Fibroblast of lung (primary cell): ENCODE results near the gene SDK2. TPM values are rescaled to one million over a fixed set of nuclear protein-coding genes. Genes with fewer than 3 reads are reported as not detected.

Experiments
- DNase-seq, 2 donors: peaks; one replicate each; pipeline versions ENCODE4 v3.0.0 to v3.0.0-alpha.2; 2010; ENCODE audit warnings: low read depth in 2 of 2
- H2AFZ ChIP-seq: 2 replicates; pipeline ENCODE4 v1.5.1; 2012; ENCODE audit warnings: low read length, control low read depth, inconsistent platforms
- H3K27ac ChIP-seq: 2 replicates; pipeline ENCODE4 v1.5.1; 2011; ENCODE audit warnings: low read length, control low read depth; ENCODE audit not compliant: insufficient read depth
- H3K27me3 ChIP-seq: 2 replicates; pipeline ENCODE4 v1.5.1; 2011; ENCODE audit warnings: mild to moderate bottlenecking, low read length; ENCODE audit not compliant: control insufficient read depth, insufficient read depth
- H3K36me3 ChIP-seq: 2 replicates; pipeline ENCODE4 v1.5.1; 2011; ENCODE audit warnings: low read length; ENCODE audit not compliant: control insufficient read depth, insufficient read depth
- H3K4me1 ChIP-seq: 2 replicates; pipeline ENCODE4 v1.5.1; 2011; ENCODE audit warnings: low read length; ENCODE audit not compliant: control insufficient read depth, insufficient read depth; ENCODE audit errors: extremely low read depth
- H3K4me2 ChIP-seq: 2 replicates; pipeline ENCODE4 v1.5.1; 2011; ENCODE audit warnings: low read length, control low read depth; ENCODE audit not compliant: insufficient read depth; ENCODE audit errors: extremely low read depth
- H3K4me3 ChIP-seq, 4 experiments: fragments of 200-600 bp in 1 of 4; sonication (generic) in 1 of 4; replicated peaks in 1 of 4; 2 replicates each; pipeline ENCODE4 v1.5.1; 2011 to 2016; ENCODE audit warnings: low read length in 4 of 4, low read depth in 3 of 4, mild to moderate bottlenecking in 3 of 4, control low read depth in 2 of 4, inconsistent platforms in 1 of 4, mixed read lengths in 1 of 4; ENCODE audit not compliant: insufficient read depth in 1 of 4; ENCODE audit errors: control extremely low read depth in 1 of 4
- H3K79me2 ChIP-seq: 2 replicates; pipeline ENCODE4 v1.5.1; 2012; ENCODE audit warnings: mild to moderate bottlenecking, low read length, inconsistent platforms; ENCODE audit not compliant: control insufficient read depth, insufficient read depth
- H3K9ac ChIP-seq: 2 replicates; pipeline ENCODE4 v1.5.1; 2011; ENCODE audit warnings: mild to moderate bottlenecking, low read length, control low read depth; ENCODE audit not compliant: insufficient read depth
- H3K9me3 ChIP-seq: 2 replicates; pipeline ENCODE4 v1.5.1; 2012; ENCODE audit warnings: low read depth, low read length; ENCODE audit not compliant: control insufficient read depth, insufficient read depth
- H4K20me1 ChIP-seq: 2 replicates; pipeline ENCODE4 v1.5.1; 2011; ENCODE audit warnings: low read length; ENCODE audit not compliant: control insufficient read depth, insufficient read depth; ENCODE audit errors: extremely low read depth
- CTCF ChIP-seq, 2 donors: IDR thresholded peaks in 1 of 2; conservative IDR thresholded peaks in 1 of 2; 1 replicate in 1 of 2; 2 replicates in 1 of 2; pipeline ENCODE4 v1.5.1; 2011 to 2012; ENCODE audit warnings: low read length in 2 of 2, control low read depth in 1 of 2, inconsistent platforms in 1 of 2, low read depth in 1 of 2, mild to moderate bottlenecking in 1 of 2
- EZH2 ChIP-seq: IDR thresholded peaks from 2 replicates; pipeline ENCODE4 v1.5.1; 2012; ENCODE audit warnings: low read length, control low read depth, mild to moderate bottlenecking; ENCODE audit errors: missing control alignments
- polyA plus RNA-seq, 2 donors: library from polyadenylated mRNA; depleted of rRNA in 1 of 2; stranded (reverse) in 1 of 2; unstranded in 1 of 2; fragments of >200 nt; gene quantifications; 2 replicates each; pipeline ENCODE4 v1.2.1, GENCODE V29; 2011 to 2012; ENCODE audit warnings: missing spikeins in 1 of 2
- total RNA-seq: library from RNA; depleted of rRNA; stranded (reverse); fragments of >200 nt; gene quantifications from 2 replicates; pipeline ENCODE4 v1.2.1, GENCODE V29; 2014

Gene SDK2
- total and polyA plus RNA-seq, 2 donors (not counting 1 experiment from before 2014, with no cell fraction given), result under 0.01 to 0.01 TPM

- H2AFZ ChIP-seq, result no peak overlapping the region
- DNase-seq, result no peak
- H3K27me3 ChIP-seq, result no peaks in the 10 kb centered on the region
- H3K79me2 ChIP-seq, result no peaks in the 10 kb centered on the region
- H3K4me2 ChIP-seq, result no peak overlapping the region
- no peak overlapping the region for H3K27ac ChIP-seq
- H3K4me3 ChIP-seq, result no peak overlapping the region
- no peaks in the 10 kb centered on the region for H3K4me1 ChIP-seq
- no peaks in the 10 kb centered on the region for H4K20me1 ChIP-seq
- TF ChIP-seq EZH2 (no peak), CTCF (conservative IDR thresholded peaks at IDR 0.05 in 1 of 2, IDR thresholded peaks at IDR 0.05 in 1 of 2; ENCODE audit: low read depth in 1 of 2, low read length in 2 of 2) (no peak)
- H3K9ac ChIP-seq, result no peak overlapping the region
- H3K36me3 ChIP-seq, result no peaks in the 10 kb centered on the region
- no peaks in the 10 kb centered on the region for H3K9me3 ChIP-seq
These were observed 40.3 kb downstream of the SDK2 start for GRCh38 chr17:73603971-73604370.

- no peak overlapping the region for H2AFZ ChIP-seq
- H3K4me2 ChIP-seq, result no peak overlapping the region
- no peak overlapping the region for H3K27ac ChIP-seq
- no peaks in the 10 kb centered on the region for H3K79me2 ChIP-seq
- no peaks in the 10 kb centered on the region for H3K4me1 ChIP-seq
- H3K36me3 ChIP-seq, result no peaks in the 10 kb centered on the region
- no peaks in the 10 kb centered on the region for H3K9me3 ChIP-seq
- TF ChIP-seq EZH2, result no peak
- TF ChIP-seq CTCF (conservative IDR thresholded peaks at IDR 0.05 in 1 of 2, IDR thresholded peaks at IDR 0.05 in 1 of 2; ENCODE audit: low read depth in 1 of 2, low read length in 2 of 2), result no peak
- H3K4me3 ChIP-seq, result no peak overlapping the region
- H3K27me3 ChIP-seq, result no peaks in the 10 kb centered on the region
- no peaks in the 10 kb centered on the region for H4K20me1 ChIP-seq
- no peak overlapping the region for H3K9ac ChIP-seq
- DNase-seq, result no peak
These were observed 44.0 kb downstream of the SDK2 start for GRCh38 chr17:73600103-73600871.

DNA sequence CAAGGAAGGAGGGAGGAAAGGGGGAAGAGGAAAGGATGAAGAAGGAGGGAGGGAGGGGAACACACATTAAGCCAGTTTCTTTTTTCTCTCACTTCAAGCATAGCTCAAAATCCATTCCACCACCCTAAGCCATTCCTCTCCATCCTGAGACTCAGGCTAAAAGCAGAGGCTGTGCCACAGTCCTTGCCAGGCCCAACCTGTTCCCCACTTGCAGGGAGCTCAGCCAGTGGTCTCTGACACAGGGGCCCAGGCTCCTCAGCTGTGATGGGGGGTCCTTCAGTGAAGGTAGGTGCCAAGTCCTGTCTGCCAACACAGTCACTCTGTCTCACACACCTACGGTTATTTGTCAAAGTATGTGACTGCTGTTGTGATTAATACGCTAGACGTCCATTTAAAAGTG lies 44.6 kb downstream of the SDK2 start:
- no peaks in the 10 kb centered on the region for H3K79me2 ChIP-seq
- no peaks in the 10 kb centered on the region for H3K4me1 ChIP-seq
- no peak for DNase-seq
- H3K36me3 ChIP-seq, result no peaks in the 10 kb centered on the region
- no peaks in the 10 kb centered on the region for H3K9me3 ChIP-seq
- H3K27ac ChIP-seq, result no peak overlapping the region
- no peak overlapping the region for H3K4me3 ChIP-seq
- H3K9ac ChIP-seq, result no peak overlapping the region
- H3K4me2 ChIP-seq, result no peak overlapping the region
- no peaks in the 10 kb centered on the region for H3K27me3 ChIP-seq
- H4K20me1 ChIP-seq, result no peaks in the 10 kb centered on the region
- no peak for TF ChIP-seq CTCF (conservative IDR thresholded peaks at IDR 0.05 in 1 of 2, IDR thresholded peaks at IDR 0.05 in 1 of 2; ENCODE audit: low read depth in 1 of 2, low read length in 2 of 2)
- no peak for TF ChIP-seq EZH2
- no peak overlapping the region for H2AFZ ChIP-seq
